Head of caudate nucleus (tissue), 42 donors: ENCODE measurements around the gene GUCY1A1.
A peak's percentile ranks its signal among the peaks of the same experiment; 100 is the strongest.

Experiments
- DNase-seq, 42 donors: peaks; one replicate each; pipeline versions ENCODE4 v3.0.0 to v3.0.0-alpha.2; 2020 to 2021; ENCODE audit warnings: mixed read lengths in 7 of 42
- intact Hi-C: fragments of 100-400 bp; cut with DNase I; formaldehyde crosslinking; loops from one replicate; pipeline ENCODE4 v1.15.0; 2022

Gene GUCY1A1

GRCh38 chr4:155657985-155658680, 8.5 kb upstream of the GUCY1A1 start:
- intact Hi-C loops, result no loop called here

GRCh38 chr4:155658681-155659064, 8.0 kb upstream of the GUCY1A1 start:
- intact Hi-C loops, result no loop called here
- no peak for DNase-seq

More at GRCh38 chr4:155657985-155658680, 8.5 kb upstream of the GUCY1A1 start:
- no peak for DNase-seq

GRCh38 chr4:155659176-155659575, 7.5 kb upstream of the GUCY1A1 start:
- peak in 1 of 42 donors; percentile 12 for DNase-seq
- intact Hi-C loops, result no loop called here

DNA sequence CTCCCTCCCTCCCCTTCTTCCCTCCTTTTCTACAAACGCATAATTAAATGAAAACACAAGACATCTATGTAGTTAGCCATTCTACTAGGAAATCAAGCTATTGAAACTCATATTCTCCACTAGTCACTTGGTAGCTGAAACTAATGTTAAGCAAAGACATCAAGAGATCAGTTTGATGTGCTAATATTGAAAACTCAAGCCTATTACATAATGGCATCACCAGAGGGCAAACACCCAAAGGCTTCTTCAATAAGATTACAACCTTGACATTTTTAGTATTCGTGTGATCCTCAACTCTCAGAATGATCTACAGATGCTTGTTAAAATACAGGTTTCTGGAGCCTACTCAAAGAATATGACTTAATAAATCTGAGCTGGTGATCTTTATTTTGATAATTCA, 6.2 kb upstream of the GUCY1A1 start:
- intact Hi-C loops, result no loop called here
- DNase-seq, result no peak

DNA sequence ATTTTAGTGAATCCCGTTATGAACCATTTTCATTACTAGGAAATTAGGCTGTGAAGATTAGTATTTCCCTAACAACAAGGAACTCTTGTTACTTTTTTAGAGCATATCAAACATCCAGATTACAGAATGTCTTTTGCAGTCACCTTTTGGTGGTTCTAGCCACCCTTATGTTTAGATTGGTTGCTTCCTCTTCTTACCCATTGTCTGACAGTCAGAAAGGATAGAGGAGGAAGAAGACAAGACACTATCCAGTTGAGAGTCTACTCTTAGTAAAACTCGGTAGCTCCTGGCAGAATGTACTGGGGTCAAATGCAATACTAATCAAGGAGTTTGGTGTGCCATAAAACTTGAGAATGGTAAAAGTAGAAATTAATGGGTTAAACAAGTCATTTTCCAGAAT, 1.6 kb upstream of the GUCY1A1 start:
- intact Hi-C loops, result no loop called here

DNA sequence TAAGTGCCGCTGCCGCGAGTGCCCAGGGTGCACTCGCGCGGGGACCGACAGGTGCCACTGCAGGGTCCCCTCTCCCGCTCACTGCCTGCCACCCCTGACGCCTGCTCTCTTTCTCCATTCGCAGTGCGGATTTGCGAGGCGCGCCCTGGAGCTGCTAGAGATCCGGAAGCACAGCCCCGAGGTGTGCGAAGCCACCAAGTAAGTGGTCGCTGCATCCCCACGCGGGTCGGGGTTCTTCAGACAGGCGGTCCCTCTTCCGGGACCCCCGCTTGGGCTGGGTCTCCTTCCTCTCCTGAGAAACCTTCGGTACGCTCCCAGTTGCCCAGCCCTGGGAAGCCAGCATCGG, 547 bp downstream of the GUCY1A1 start:
- intact Hi-C loops, result no loop called here

More for the DNA sequence above, 1.6 kb upstream of the GUCY1A1 start:
- DNase-seq, result no peak

GRCh38 chr4:155667568-155668511, 1.2 kb downstream of the GUCY1A1 start:
- DNase-seq, result peak; percentile 7 to 75 (median 47)
- intact Hi-C loops, result no loop called here

More for the DNA sequence above, 547 bp downstream of the GUCY1A1 start:
- peak in 41 of 42 donors; percentile 23 to 75 (median 58) for DNase-seq

GRCh38 chr4:155668707-155669220, 2.1 kb downstream of the GUCY1A1 start:
- no peak for DNase-seq
- intact Hi-C loops, result no loop called here

DNA sequence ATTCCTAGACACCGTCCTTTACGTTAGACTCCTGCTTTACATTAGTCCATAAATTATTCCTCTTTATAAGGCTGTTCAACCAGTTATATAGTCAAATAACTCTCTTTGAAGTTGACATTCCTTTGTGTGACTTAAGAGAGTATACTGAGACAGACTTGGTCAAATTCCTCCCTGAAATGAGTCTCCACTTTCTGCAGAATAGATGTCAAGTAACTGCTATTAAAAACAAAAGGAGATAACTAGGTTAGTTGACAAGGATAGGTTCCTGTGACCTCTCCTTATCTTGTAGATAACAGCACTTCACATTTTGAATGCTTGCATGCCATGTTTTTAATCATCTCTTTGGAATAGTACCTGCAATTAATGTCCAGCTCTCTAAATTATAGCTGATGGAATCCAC, 5.7 kb downstream of the GUCY1A1 start:
- DNase-seq, result no peak
- intact Hi-C loops, result no loop called here

DNA sequence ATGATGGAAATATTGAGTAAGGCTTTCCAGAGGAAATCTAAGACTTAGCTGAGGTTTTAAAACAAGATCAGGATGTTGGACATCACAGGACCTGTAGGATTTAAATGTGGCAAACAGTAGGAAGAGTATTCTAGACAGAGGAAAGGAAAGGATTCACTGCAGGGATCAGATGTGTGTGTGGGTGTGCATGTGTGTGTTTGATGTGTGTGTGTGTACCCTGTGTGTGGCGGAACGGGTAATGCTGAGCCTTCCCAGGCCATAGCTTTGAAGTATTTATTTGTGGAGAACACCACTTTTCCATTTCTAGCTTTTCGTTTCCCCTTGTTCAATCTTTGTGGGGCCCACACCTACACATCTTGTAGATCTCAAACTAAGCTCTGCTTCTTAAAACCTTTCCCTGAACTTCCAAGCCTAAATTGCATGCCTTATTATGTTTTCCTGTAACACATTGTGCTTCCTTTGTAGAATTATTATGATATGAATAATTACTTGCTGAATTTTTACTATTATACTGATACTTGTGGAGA, 6.9 kb downstream of the GUCY1A1 start:
- intact Hi-C loops, result no loop called here
- no peak for DNase-seq

- intact Hi-C loops, result no loop called here
- DNase-seq, result no peak
Measured at GRCh38 chr4:155674669-155675071, 8.0 kb downstream of the GUCY1A1 start.

DNA sequence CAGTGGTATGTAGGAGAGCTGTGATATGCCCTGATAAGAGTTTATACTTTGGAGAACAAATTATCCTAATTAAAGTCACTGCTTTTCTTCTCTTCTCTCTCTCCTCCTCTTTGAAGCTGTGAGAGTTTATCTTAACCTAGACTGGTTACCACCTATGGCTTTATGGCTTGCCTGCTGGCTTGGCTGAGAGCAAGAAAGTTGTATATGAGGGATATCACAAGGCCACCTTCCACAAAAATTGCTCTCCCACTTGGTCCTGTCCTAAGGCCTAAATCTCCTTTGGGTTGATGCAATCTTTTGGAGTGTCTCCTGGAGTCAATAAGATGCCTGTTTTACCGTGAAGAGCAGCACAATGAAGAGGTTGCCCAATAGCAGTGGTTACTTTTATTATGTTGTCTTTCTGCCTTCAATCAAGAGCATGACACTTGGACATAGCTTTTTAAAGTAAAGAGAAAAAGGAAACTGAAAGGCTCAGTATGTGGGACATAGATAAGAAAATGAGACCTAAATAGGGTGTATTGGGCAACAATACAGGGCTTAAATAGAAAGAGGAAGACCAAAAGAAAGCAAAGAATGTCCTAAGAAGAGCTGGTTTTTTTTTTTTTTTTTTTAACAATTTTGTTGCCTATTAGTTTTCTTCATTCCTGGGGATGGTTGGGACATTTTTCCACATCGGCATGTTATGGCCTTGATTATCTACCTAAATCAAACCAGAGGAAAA, 9.2 kb downstream of the GUCY1A1 start:
- intact Hi-C loops, result no loop called here
- no peak for DNase-seq

GRCh38 chr4:155676430-155676825, 9.8 kb downstream of the GUCY1A1 start:
- intact Hi-C loops, result no loop called here

GRCh38 chr4:155678011-155678410, 11.4 kb downstream of the GUCY1A1 start:
- intact Hi-C loops, result no loop called here

More at GRCh38 chr4:155676430-155676825, 9.8 kb downstream of the GUCY1A1 start:
- no peak for DNase-seq

GRCh38 chr4:155679343-155679742, 12.7 kb downstream of the GUCY1A1 start:
- DNase-seq, result no peak
- intact Hi-C loops, result no loop called here

More at GRCh38 chr4:155678011-155678410, 11.4 kb downstream of the GUCY1A1 start:
- DNase-seq, result no peak

DNA sequence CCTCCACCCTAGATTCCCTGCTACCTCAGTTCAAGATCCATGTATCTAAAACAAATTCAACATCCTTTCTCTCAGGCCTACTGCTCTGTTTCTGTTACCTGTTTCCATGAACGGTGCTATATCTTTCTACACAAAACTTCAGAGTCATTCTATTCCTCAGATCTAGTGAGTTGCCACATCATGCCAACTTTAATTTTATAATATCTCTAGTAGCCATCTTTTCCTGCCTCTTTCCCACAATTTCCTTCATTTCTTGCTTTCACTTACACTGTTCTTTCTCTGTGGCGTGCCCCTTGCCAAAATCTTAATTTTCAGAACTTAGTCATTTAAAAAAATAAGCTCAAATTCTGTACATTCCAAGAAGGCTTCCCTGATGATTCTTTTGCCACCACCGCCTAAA, 15.2 kb downstream of the GUCY1A1 start:
- no peak for DNase-seq
- intact Hi-C loops, result no loop called here

- no peak for DNase-seq
- intact Hi-C loops, result no loop called here
Measured at GRCh38 chr4:155684423-155684822, 17.8 kb downstream of the GUCY1A1 start.

GRCh38 chr4:155684892-155685541, 18.4 kb downstream of the GUCY1A1 start:
- no peak for DNase-seq
- intact Hi-C loops, result no loop called here
